WTC11 (cell line): ENCODE data around the gene PNCK. TPM values are rescaled to one million over a fixed set of nuclear protein-coding genes. Genes with fewer than 3 reads are reported as not detected.

ENCODE experiments used
- ATAC-seq: fragments of 200-7000 bp; cut with Tn5 transposase; 2 replicates; pipeline ENCODE4 v1.10.0; 2021; ENCODE audit warnings: mild to moderate bottlenecking, moderate library complexity
- CTCF ChIA-PET: fragments of 300-600 bp; sonication (Branson Sonifier 250); formaldehyde crosslinking; loops from one replicate; lab custom pipeline; 2021; ENCODE audit warnings: antibody characterized with exemption; lab: Charles Lee
- POLR2A ChIA-PET: fragments of 350-600 bp; sonication (Branson Sonifier 250); formaldehyde crosslinking; loops from one replicate; lab custom pipeline; 2021; ENCODE audit warnings: antibody characterized with exemption; lab: Charles Lee
- DNase-seq: peaks from one replicate; pipeline ENCODE4 v3.0.0; 2021; ENCODE audit warnings: low spot score
- H3K27ac Mint-ChIP-seq: 2 replicates; pipeline ENCODE4 v1.8.0; 2021; ENCODE audit warnings: mixed read lengths
- H3K27me3 Mint-ChIP-seq: 2 replicates; pipeline ENCODE4 v1.8.0; 2021; ENCODE audit warnings: low read depth, mild to moderate bottlenecking, moderate library complexity, mixed read lengths
- H3K36me3 Mint-ChIP-seq: 2 replicates; pipeline ENCODE4 v1.8.0; 2021; ENCODE audit warnings: mixed read lengths
- H3K4me1 Mint-ChIP-seq: 2 replicates; pipeline ENCODE4 v1.8.0; 2022; ENCODE audit warnings: mixed read lengths
- H3K4me3 Mint-ChIP-seq: 2 replicates; pipeline ENCODE4 v1.8.0; 2021; ENCODE audit warnings: mild to moderate bottlenecking, moderate library complexity, mixed read lengths
- H3K9me3 Mint-ChIP-seq: 2 replicates; pipeline ENCODE4 v1.8.0; 2021; ENCODE audit warnings: mixed read lengths
- AFF4 ChIP-seq: sonication (generic); formaldehyde crosslinking; IDR thresholded peaks from 2 replicates; pipeline ENCODE4 v1.8.1; 2023; ENCODE audit warnings: mild to moderate bottlenecking, missing genetic modification reagents, borderline replicate concordance
- CDX4 ChIP-seq: fragments of 250-450 bp; sonication (Bioruptor Pico); IDR thresholded peaks from 2 replicates; pipeline ENCODE4 v1.9.0; 2021; ENCODE audit warnings: moderate library complexity, mild to moderate bottlenecking, inconsistent platforms, borderline replicate concordance
- E2F1 ChIP-seq: sonication (generic); formaldehyde crosslinking; IDR thresholded peaks from 2 replicates; pipeline ENCODE4 v1.8.0; 2022; ENCODE audit warnings: mild to moderate bottlenecking, missing genetic modification reagents
- E2F4 ChIP-seq: sonication (generic); formaldehyde crosslinking; IDR thresholded peaks from 2 replicates; pipeline ENCODE4 v1.8.1; 2022; ENCODE audit warnings: low read depth, mild to moderate bottlenecking, moderate library complexity, missing genetic modification reagents, borderline replicate concordance
- E2F5 ChIP-seq: sonication (generic); formaldehyde crosslinking; IDR thresholded peaks from 2 replicates; pipeline ENCODE4 v1.8.1; 2022; ENCODE audit warnings: mild to moderate bottlenecking, moderate library complexity, missing genetic modification reagents
- ERG ChIP-seq: fragments of 250-450 bp; sonication (Bioruptor Pico); IDR thresholded peaks from 2 replicates; pipeline ENCODE4 v1.8.0; 2021; ENCODE audit warnings: mild to moderate bottlenecking
- FOXK1 ChIP-seq: sonication (generic); formaldehyde crosslinking; IDR thresholded peaks from 2 replicates; pipeline ENCODE4 v1.8.0; 2022; ENCODE audit warnings: mild to moderate bottlenecking, moderate library complexity, missing genetic modification reagents
- IRF2 ChIP-seq: sonication (generic); formaldehyde crosslinking; IDR thresholded peaks from 2 replicates; pipeline ENCODE4 v1.8.0; 2022; ENCODE audit warnings: low read depth, missing genetic modification reagents, borderline replicate concordance
- KAT7 ChIP-seq: sonication (generic); formaldehyde crosslinking; IDR thresholded peaks from 2 replicates; pipeline ENCODE4 v1.8.1; 2023; ENCODE audit warnings: missing genetic modification reagents, mild to moderate bottlenecking, borderline replicate concordance
- NFYB ChIP-seq: sonication (generic); formaldehyde crosslinking; conservative IDR thresholded peaks from 2 replicates; pipeline ENCODE4 v1.8.0; 2022; ENCODE audit warnings: low read depth, missing genetic modification reagents
- RORB ChIP-seq: fragments of 250-450 bp; sonication (Bioruptor Pico); IDR thresholded peaks from 2 replicates; pipeline ENCODE4 v1.9.0; 2021; ENCODE audit warnings: mild to moderate bottlenecking
- SMAD4 ChIP-seq: sonication (generic); formaldehyde crosslinking; IDR thresholded peaks from 2 replicates; pipeline ENCODE4 v1.8.0; 2022; ENCODE audit warnings: mild to moderate bottlenecking, missing genetic modification reagents
- STAT6 ChIP-seq: sonication (generic); formaldehyde crosslinking; conservative IDR thresholded peaks from 2 replicates; pipeline ENCODE4 v1.8.1; 2023; ENCODE audit warnings: mild to moderate bottlenecking, low read depth, missing genetic modification reagents, moderate library complexity
- USF2 ChIP-seq: sonication (generic); formaldehyde crosslinking; IDR thresholded peaks from 2 replicates; pipeline ENCODE4 v1.8.1; 2023; ENCODE audit warnings: mild to moderate bottlenecking, missing genetic modification reagents, moderate library complexity
- ZMAT4 ChIP-seq: fragments of 250-450 bp; sonication (Bioruptor Pico); IDR thresholded peaks from 2 replicates; pipeline ENCODE4 v1.9.0; 2021; ENCODE audit warnings: mild to moderate bottlenecking
- ZNF121 ChIP-seq: sonication (generic); formaldehyde crosslinking; IDR thresholded peaks from 2 replicates; pipeline ENCODE4 v1.8.0; 2023; ENCODE audit warnings: missing genetic modification reagents
- ZNF281 ChIP-seq: sonication (generic); formaldehyde crosslinking; IDR thresholded peaks from 2 replicates; pipeline ENCODE4 v1.8.0; 2023; ENCODE audit warnings: mild to moderate bottlenecking, missing genetic modification reagents
- ZNF423 ChIP-seq: fragments of 250-450 bp; sonication (Bioruptor Pico); IDR thresholded peaks from 2 replicates; pipeline ENCODE4 v2.1.2; 2022; ENCODE audit warnings: mild to moderate bottlenecking, moderate library complexity
- total RNA-seq: library from RNA; stranded (reverse); gene quantifications from 3 replicates; pipeline ENCODE4 v1.2.3, GENCODE V29; 2021

The PNCK gene
- total RNA-seq, 1 experiment from 2014 or later = 8.6 TPM

GRCh38 chrX:153634832-153635231 is 38.8 kb downstream of the PNCK start (continued):
- TF ChIP-seq E2F1 (CRISPR knock-in tag) (no peak), ERG (CRISPR knock-in tag) (no peak), E2F4 (CRISPR knock-in tag) (no peak), SMAD4 (CRISPR knock-in tag) (no peak)

- no peak overlapping the region for H3K4me3 Mint-ChIP-seq
- POLR2A ChIA-PET = no interaction called here
- DNase-seq (no peak), ATAC-seq (no peak)
- no peak overlapping the region for H3K27ac Mint-ChIP-seq
- no peaks in the 10 kb centered on the region for H3K4me1 Mint-ChIP-seq
- H3K27me3 Mint-ChIP-seq = no peaks in the 10 kb centered on the region; the same call in 1 of the 2 replicates
- H3K9me3 Mint-ChIP-seq = peaks cover 4% of the 10 kb centered on the region; the same call in 1 of the 2 replicates
- no peaks in the 10 kb centered on the region for H3K36me3 Mint-ChIP-seq
- CTCF ChIA-PET = interaction anchor here (3.8 kb wide), 1 partner anchor 34 kb away, joined by 66 read pairs; no protein-coding TSS in a partner anchor
- no peak for TF ChIP-seq KAT7 (CRISPR knock-in tag)
- TF ChIP-seq AFF4 (CRISPR knock-in tag) = no peak
- no peak for TF ChIP-seq E2F5 (CRISPR knock-in tag)
- no peak for TF ChIP-seq ZMAT4 (CRISPR knock-in tag)
- no peak for TF ChIP-seq FOXK1 (CRISPR knock-in tag)
- no peak for TF ChIP-seq IRF2
- TF ChIP-seq ZNF281 = no peak
- TF ChIP-seq ZNF423 (CRISPR knock-in tag) = no peak
- no peak for TF ChIP-seq STAT6 (CRISPR knock-in tag)
- no peak for TF ChIP-seq USF2 (CRISPR knock-in tag)
- TF ChIP-seq RORB (CRISPR knock-in tag) = no peak
- no peak for TF ChIP-seq CDX4 (CRISPR knock-in tag)
- no peak for TF ChIP-seq NFYB (CRISPR knock-in tag)
- no peak for TF ChIP-seq ZNF121 (CRISPR knock-in tag)
These were observed 39.4 kb downstream of the PNCK start for GRCh38 chrX:153634236-153634635.
